DMS153 treated with DMSO at 0.1 percent for 48 hours (cell line): Measurements from ENCODE around the gene AARS1.
"Not testable (repeated sequence)": the region's sequence is repeated elsewhere in the genome, so short reads cannot be mapped to it uniquely, and the experiment has no call there.

Experiments
- DNase-seq: peaks from one replicate; lab custom pipeline; 2025; ENCODE audit not compliant: unreplicated experiment; lab: John Stamatoyannopoulos, UW

AARS1 gene

GRCh38 chr16:70276392-70276791 lies 12.9 kb downstream of the AARS1 start:
- no peak for DNase-seq

DNA sequence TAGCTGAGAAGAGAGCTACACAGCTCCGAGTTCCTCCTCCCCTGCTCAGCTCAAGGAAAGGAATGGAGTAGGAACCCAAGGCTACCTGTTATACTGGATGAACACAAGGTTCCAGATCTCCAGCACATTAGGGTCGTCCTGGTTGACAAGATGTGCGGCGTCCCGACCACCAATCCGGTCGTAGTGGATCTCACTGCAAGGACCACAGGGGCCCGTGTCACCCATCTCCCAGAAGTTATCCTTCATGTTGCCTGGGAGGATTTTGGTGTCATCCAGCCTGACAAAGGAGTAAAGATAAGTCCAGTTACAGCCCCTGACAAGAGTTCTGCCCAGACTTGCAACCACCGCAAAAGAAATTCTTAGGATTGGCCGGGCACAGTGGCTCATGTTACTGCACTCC lies 17.6 kb downstream of the AARS1 start:
- DNase-seq: no peak

- no peak for DNase-seq
These were observed 19.1 kb downstream of the AARS1 start for GRCh38 chr16:70270176-70270575.

DNA sequence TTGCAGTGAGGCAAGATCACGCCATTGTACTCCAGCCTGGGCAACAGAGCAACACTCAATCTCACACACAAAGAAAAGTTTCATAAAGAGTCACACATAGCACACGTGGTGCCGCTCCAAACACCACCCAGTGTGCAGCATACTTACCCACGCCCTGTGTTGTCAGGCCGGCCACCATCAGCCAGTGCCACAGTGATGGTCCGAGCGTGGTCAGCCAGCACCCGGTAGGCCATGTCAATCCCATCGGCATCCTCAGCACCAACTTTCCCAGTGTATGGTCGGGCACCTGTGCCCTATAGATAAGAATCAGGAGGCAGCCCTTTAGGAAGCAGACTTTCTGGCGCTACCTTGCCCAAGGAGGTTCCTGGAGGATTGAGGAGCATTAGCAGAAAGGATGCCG lies 19.8 kb downstream of the AARS1 start:
- no peak for DNase-seq

- DNase-seq: not testable (repeated sequence)
These were observed 21.4 kb downstream of the AARS1 start for GRCh38 chr16:70267922-70268321.

GRCh38 chr16:70267516-70267915 lies 21.8 kb downstream of the AARS1 start:
- DNase-seq: no peak

GRCh38 chr16:70259903-70260302 lies 29.4 kb downstream of the AARS1 start:
- DNase-seq: not testable (repeated sequence)

DNA sequence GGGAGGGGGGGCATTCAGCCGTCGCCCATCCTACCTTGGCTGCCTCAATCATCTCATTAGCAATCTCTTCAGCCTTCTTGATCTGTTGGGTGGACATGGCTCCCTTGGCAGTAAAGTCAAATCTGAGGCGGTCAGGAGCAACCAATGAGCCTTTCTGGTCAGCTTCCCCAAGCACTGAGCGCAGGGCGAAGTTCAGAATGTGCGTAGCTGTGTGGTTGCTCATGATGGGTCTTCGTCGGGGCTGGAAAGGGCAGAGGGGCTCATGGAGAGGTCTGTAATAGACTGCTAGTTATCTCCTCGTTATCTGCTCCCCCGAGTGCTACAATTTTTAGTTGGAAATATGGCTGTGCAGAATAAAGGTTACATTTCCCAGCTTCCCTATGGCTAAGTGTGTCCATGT lies 30.4 kb downstream of the AARS1 start:
- no peak for DNase-seq

DNA sequence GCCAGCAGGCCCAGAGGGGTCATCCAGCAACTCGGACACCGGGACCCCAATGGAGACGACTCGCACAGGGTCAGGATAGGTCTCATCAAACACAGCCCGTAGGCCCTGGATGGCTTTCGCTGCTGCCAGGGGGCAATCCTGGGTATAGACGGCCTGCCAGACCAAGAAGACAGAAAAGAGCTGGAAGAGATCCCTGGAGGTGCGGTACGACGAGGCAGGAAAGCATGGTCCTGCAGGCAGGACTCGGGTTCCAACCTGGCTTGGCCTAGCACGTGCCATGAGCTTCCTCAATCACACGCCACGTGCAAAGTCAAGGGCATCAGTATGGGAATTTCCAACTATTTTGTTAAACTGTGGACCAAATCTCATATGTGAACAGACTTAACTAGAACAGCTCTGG lies 31.2 kb downstream of the AARS1 start:
- DNase-seq: no peak

DNA sequence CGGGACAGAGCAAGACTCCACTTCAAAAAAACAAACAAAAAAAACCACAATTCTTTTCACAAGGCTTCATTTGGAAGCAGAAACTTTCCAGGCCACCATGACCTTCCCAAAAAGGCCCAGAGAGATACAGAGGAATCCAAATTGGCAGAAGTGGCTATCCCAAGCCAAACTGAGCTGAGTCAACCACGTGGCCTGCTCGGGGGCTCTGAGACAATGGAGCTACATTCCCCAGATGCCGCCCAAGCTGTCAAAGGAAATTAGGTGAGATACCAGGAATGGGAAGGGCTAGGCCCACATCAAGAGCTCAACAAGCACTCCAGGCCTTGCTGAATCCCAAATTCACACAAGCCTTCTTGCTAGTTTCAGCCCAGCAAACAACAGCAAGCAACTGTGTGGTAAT lies 31.9 kb downstream of the AARS1 start:
- no peak for DNase-seq

GRCh38 chr16:70255574-70255973 lies 33.7 kb downstream of the AARS1 start:
- DNase-seq: no peak

DNA sequence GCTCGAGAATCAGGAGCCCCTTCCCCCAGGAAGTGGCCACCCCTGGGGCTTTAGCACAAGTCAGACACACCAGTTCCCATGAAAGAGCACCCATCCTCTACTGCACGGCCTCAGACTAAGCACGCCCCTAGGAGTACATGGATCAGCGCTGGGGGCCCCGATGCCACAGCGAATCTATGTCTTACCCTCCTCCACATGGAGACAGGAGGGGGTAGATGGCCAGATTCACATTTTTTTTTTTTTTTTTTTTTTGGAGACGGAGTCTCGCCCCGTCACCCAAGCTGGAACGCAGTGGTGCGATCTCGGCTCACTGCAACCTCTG lies 34.4 kb downstream of the AARS1 start:
- no peak for DNase-seq

DNA sequence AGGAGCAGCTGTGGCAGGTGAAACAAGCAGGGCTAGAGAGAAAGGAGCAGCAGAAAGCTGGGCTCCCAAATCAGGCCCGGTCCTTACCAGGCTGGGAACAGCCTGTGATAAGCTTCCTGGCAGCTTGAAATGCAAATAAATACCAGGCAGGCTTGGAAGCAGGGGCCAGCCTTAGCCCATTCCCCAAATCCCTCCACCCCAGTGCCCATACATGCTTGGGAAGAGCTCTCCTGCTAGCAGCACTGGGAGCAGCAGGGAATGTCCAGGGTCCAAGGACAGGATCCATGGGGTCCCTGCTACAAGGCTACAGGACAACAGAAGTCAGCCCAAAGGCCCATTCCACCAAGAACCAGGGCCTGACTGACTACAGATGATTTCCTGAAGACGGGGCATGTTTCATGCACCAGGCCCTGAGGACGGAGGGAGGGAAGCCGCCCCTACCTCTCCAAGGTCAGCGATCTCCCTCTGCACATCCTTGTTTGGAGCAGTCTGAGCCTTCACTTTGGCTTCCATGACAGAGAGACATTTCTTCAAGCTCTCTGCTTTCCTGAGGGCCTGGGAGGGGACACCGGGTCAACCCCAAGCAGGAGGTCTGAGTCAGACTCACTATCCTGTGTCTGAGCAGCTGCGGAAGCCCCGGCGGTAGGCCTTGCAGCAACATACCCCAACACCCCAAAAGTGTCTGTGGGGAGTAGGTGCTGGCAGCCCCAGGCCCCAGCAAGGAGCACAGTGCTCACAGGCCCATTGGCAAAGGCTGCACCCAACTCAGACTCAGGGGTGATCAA lies 34.9 kb downstream of the AARS1 start:
- DNase-seq: no peak

GRCh38 chr16:70253291-70254106 lies 35.8 kb downstream of the AARS1 start:
- DNase-seq: no peak

GRCh38 chr16:70252355-70252988 lies 36.8 kb downstream of the AARS1 start:
- DNase-seq: no peak

DNA sequence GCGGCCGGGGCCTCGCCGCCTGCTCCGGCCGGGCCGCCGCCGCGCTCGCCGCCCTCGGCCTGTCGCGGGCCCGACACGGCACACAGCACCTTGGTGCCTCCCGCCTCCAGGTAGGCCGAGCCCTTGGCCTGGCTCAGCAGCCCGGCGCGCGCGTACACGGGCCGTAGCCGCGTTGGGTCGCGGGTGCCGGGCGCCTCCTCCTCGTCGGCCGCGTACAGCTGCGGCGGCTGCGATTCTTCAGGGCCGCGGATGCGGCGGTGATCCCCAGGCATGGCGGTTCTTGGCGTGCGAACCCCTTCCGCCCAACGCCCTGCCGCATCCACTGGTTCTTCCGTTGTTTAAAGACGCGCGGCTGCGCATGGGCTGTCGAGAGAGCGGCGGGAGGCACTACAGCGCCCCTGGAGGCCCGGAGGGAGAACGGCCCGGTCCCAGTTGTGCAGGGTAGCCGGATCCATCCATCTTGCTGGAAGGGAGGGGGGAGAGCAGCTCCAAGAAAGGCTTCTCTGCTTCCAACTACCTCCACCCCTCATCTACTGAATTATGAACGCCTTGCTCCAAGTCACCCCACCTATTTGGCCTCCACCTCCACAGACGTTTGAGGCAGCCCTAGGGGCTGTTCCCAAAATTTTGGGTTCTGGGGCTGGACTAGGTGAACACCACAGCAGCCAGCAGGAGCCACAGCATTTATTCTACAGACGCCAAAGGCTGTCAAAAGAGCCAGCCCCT lies 37.5 kb downstream of the AARS1 start, which contains the start of gene EXOSC6:
EXOSC6 (minus strand) TSS at position 312 of the 726 bp plus-strand sequence; CDS start at position 272, 40 bp downstream.
- DNase-seq: peak; percentile 84

DNA sequence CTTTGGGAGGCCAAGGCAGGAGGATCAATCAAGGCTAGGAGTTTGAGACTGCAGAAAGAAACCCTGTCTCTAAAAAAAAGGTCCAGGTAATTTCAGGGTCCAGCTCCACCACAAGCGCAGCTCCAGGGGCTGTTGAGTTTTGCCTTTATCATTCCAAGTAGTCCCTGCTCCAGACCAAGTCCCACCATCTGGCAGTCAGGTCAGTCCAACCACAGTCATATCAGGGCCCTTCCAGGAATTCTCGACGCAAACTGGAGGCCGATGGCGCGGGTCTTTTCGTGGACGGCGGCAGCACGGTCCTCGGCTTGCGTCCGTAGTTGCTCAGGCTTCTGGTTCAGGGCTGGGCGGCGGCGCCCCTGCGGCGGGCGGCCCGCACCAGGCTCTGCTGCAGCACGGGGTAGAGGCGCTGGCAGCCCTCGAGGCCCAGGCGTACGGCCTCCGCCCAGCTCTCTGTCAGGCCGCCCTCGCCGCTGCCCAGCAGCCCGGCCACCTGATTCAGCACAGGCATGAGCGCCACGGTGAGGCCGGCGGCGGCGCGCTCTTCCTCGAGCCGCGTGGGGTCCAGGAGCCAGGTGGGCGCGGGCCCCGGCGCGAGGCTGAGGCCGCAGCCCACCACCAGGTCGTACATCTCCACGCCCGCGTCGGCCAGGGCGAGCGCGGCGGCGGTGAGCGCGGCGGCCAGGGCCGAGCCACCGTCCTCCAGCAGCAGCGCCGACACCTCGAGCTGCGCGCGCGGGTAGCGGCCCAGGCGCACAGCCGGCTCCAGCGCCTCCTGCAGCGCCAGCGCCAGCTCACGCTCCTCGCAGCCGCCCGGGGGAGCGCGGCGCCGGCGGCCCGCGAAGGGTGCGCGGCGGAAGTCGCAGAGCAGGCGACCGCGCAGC lies 38.3 kb downstream of the AARS1 start:
- DNase-seq: no peak

- not testable (repeated sequence) for DNase-seq
These were observed 39.6 kb downstream of the AARS1 start for GRCh38 chr16:70249697-70250096.

DNA sequence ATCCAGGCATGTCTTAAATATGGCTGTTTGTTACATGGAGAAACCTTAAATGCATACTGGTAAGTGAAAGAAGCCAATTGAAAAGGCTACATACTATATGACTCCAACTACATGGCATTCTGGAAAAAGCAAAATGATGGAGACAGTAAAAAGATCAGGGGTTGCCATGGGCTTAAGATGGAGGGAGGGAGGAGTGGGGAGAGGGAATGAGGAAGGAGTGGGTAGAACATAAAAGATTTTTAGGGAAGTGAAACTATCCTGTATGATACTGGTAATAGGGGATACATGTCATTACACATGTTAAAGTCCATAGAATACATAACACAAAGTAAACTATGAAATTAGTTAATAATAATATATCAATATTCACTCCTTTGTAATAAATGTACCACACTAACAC lies 50.5 kb downstream of the AARS1 start:
- not testable (repeated sequence) for DNase-seq

GRCh38 chr16:70231831-70232230 lies 57.5 kb downstream of the AARS1 start:
- DNase-seq: not testable (repeated sequence)
